Amygdala (tissue), 56 donors: ENCODE data around the gene SPACDR.
"Not testable (repeated sequence)": the region's sequence is repeated elsewhere in the genome, so short reads cannot be mapped to it uniquely, and the experiment has no call there.

Experiments
- DNase-seq, 56 donors: peaks; one replicate each; lab custom pipeline; 2025; lab: John Stamatoyannopoulos, UW

SPACDR gene

GRCh38 chr7:100467638-100468373 lies 3.7 kb upstream of the SPACDR start:
- peak; percentile 31 to 98 (median 92) for DNase-seq

- peak in 10 of 56 donors; percentile 13 to 49 (median 31) for DNase-seq
These were observed 2.9 kb upstream of the SPACDR start for GRCh38 chr7:100466653-100467605.

- DNase-seq, result peak; percentile 54 to 98 (median 91)
These were observed 1.7 kb upstream of the SPACDR start for GRCh38 chr7:100465702-100466311.

- DNase-seq, result no peak
These were observed 1.2 kb upstream of the SPACDR start for GRCh38 chr7:100465299-100465698.

- DNase-seq, result no peak
These were observed 731 bp upstream of the SPACDR start for GRCh38 chr7:100464791-100465190.

GRCh38 chr7:100457033-100457432 lies 7.0 kb downstream of the SPACDR start:
- no peak for DNase-seq

- DNase-seq, result no peak
These were observed 7.5 kb downstream of the SPACDR start for GRCh38 chr7:100456562-100456961.

- DNase-seq, result no peak
These were observed 8.9 kb downstream of the SPACDR start for GRCh38 chr7:100455206-100455605.

GRCh38 chr7:100453854-100454253 lies 10.2 kb downstream of the SPACDR start:
- not testable (repeated sequence) for DNase-seq

- DNase-seq, result no peak
These were observed 11.5 kb downstream of the SPACDR start for GRCh38 chr7:100452513-100452912.

- DNase-seq, result no peak
These were observed 14.8 kb downstream of the SPACDR start for GRCh38 chr7:100449190-100449795.

GRCh38 chr7:100447363-100447762 lies 16.7 kb downstream of the SPACDR start:
- not testable (repeated sequence) for DNase-seq

GRCh38 chr7:100446040-100446439 lies 18.0 kb downstream of the SPACDR start:
- DNase-seq, result no peak

GRCh38 chr7:100444311-100445278 lies 19.5 kb downstream of the SPACDR start:
- DNase-seq, result peak in 1 of 56 donors; percentile 7

GRCh38 chr7:100443096-100443840 lies 20.8 kb downstream of the SPACDR start:
- DNase-seq, result no peak

GRCh38 chr7:100441641-100442535 lies 22.2 kb downstream of the SPACDR start:
- no peak for DNase-seq

GRCh38 chr7:100439244-100439643 lies 24.8 kb downstream of the SPACDR start:
- DNase-seq, result not testable (repeated sequence)

- DNase-seq, result not testable (repeated sequence)
These were observed 25.3 kb downstream of the SPACDR start for GRCh38 chr7:100438731-100439130.
